NOMO-1 treated with DMSO at 0.1 percent for 48 hours (cell line): Measurements from ENCODE around the gene PTPN22.

Experiments used
- DNase-seq: peaks from one replicate; lab custom pipeline; 2025; ENCODE audit not compliant: unreplicated experiment; lab: John Stamatoyannopoulos, UW

PTPN22 gene

DNA sequence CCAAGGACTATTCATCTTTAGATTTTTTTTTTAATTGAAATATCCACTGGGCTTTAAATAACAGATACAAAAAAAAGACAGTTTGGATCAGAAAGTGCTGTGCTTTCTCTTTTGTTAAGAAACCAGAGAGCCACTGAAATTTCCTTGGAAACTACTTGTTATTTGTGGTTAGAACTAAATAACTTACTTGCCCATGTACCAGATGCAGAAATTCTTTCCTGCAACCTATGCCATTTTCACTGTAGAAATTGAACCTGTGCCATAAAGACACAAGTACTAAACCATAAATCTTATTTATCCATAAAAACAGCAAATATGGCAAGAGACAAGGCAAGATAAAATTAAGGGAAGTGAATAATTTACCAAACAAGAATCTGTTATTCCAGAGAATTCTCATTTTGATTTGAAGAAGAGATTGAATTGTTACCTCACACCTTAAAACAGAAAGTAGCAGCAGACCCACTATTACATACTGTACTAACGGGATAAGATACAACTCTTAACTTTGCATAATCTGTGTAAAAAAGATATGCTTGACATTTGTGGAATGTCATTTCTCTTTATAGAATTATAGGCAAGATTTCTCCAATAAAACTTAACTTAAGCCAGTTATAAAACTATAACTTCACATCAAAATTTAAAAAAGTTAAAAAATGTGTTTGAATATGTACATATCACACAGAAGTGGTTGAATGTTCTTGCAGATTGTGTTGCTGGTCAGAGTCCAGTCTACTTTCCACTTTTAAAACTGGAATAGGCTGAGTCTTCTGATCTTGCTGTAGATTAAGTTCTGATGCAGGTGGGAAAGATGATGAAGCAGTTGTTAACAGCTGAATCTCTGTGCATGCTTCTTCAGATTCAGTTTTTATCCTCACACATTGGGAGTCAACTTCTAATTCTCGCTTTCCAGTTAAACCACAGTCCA is 105.9 kb downstream of the PTPN22 start:
- no peak for DNase-seq
